SU-DHL-6 (cell line): ENCODE results near the gene ISCA1.

Experiments used
- H2AFZ ChIP-seq: fragments of 200-600 bp; sonication (generic); 2 replicates; pipeline ENCODE4 v1.6.1; 2014; ENCODE audit warnings: low read depth, mild to moderate bottlenecking, moderate library complexity, mixed read lengths, antibody characterized with exemption, low read length; ENCODE audit not compliant: severe bottlenecking
- H3F3A ChIP-seq: fragments of 200-600 bp; shearing (Covaris generic); 2 replicates; pipeline ENCODE4 v1.6.0; 2016; ENCODE audit warnings: antibody characterized with exemption, mild to moderate bottlenecking; ENCODE audit not compliant: insufficient read depth
- H3K27ac ChIP-seq: fragments of 200-600 bp; sonication (generic); 2 replicates; pipeline ENCODE4 v1.5.1; 2016; ENCODE audit warnings: low read depth, mild to moderate bottlenecking, low read length, moderate library complexity, mixed read lengths
- H3K27me3 ChIP-seq: fragments of 200-600 bp; sonication (generic), shearing (Covaris generic); 2 replicates; pipeline ENCODE4 v1.6.0; 2014; ENCODE audit warnings: mild to moderate bottlenecking, low read length
- H3K36me3 ChIP-seq: fragments of 200-600 bp; sonication (generic); 2 replicates; pipeline ENCODE4 v1.6.1; 2014; ENCODE audit warnings: mild to moderate bottlenecking, low read length, mixed read lengths
- H3K4me2 ChIP-seq: fragments of 300-600, 200-600 bp; shearing (Covaris generic), sonication (generic); 2 replicates; pipeline ENCODE4 v1.6.0; 2014; ENCODE audit warnings: low read length, low read depth, mild to moderate bottlenecking; ENCODE audit not compliant: poor library complexity, severe bottlenecking
- H3K4me3 ChIP-seq: fragments of 200-600 bp; sonication (generic); 2 replicates; pipeline ENCODE4 v1.5.1; 2014; ENCODE audit warnings: antibody characterized with exemption, low read length, mild to moderate bottlenecking, mixed read lengths; ENCODE audit not compliant: insufficient read depth, poor library complexity, severe bottlenecking
- H3K79me2 ChIP-seq: fragments of 200-600 bp; sonication (generic); 2 replicates; pipeline ENCODE4 v1.6.1; 2014; ENCODE audit warnings: mild to moderate bottlenecking, low read length, moderate library complexity; ENCODE audit not compliant: insufficient read depth
- H3K9ac ChIP-seq: fragments of 200-600 bp; sonication (generic); 2 replicates; pipeline ENCODE4 v1.7.0; 2014; ENCODE audit warnings: mild to moderate bottlenecking, low read length
- H3K9me2 ChIP-seq: fragments of 200-600 bp; sonication (generic); replicated peaks from 2 replicates; pipeline ENCODE4 v1.6.1; 2014; ENCODE audit warnings: low read length; ENCODE audit not compliant: insufficient read depth
- H3K9me3 ChIP-seq: fragments of 200-600 bp; sonication (generic); 2 replicates; pipeline ENCODE4 v1.6.1; 2014; ENCODE audit warnings: low read length, mixed read lengths; ENCODE audit not compliant: insufficient read depth
- H4K20me1 ChIP-seq: fragments of 200-600 bp; sonication (generic); 2 replicates; pipeline ENCODE4 v1.6.1; 2014; ENCODE audit warnings: low read depth, mild to moderate bottlenecking, antibody characterized with exemption, low read length, moderate library complexity, mixed read lengths
- CTCF ChIP-seq: fragments of 200-600 bp; sonication (generic); IDR thresholded peaks from one replicate; pipeline ENCODE4 v1.5.1; 2017; ENCODE audit warnings: antibody characterized with exemption, mild to moderate bottlenecking, low read length, moderate library complexity; ENCODE audit not compliant: insufficient read depth, poor library complexity, severe bottlenecking
- EZH2phosphoT487 ChIP-seq: fragments of 200-600 bp; sonication (generic), shearing (Covaris generic); conservative IDR thresholded peaks from 2 replicates; pipeline ENCODE4 v1.6.1; 2018; ENCODE audit warnings: mild to moderate bottlenecking, antibody characterized with exemption, low read length, moderate library complexity, mixed read lengths

Gene ISCA1

GRCh38 chr9:86328156-86328555 lies 45.8 kb upstream of the ISCA1 start:
- Histone ChIP-seq H3K4me3 (no peak overlapping the region), H3K9ac (no peak overlapping the region), H4K20me1 (no peaks in the 10 kb centered on the region), H3K9me2 (no peaks in the 10 kb centered on the region), H3K27ac (no peak overlapping the region), H3K36me3 (peaks cover 48% of the 10 kb centered on the region), H3K79me2 (no peaks in the 10 kb centered on the region), H3K4me2 (no peak overlapping the region), H3F3A (0 out of 2 replicates have a peak, but pooled peaks cover 5% of the 10 kb centered on the region), H3K27me3 (no peaks in the 10 kb centered on the region), H3K9me3 (no peaks in the 10 kb centered on the region), H2AFZ (no peak overlapping the region)
- TF ChIP-seq EZH2phosphoT487, result no peak

GRCh38 chr9:86326536-86326935 lies 44.2 kb upstream of the ISCA1 start:
- Histone ChIP-seq H3K9ac (no peak overlapping the region), H3K27ac (no peak overlapping the region), H3K36me3 (peaks cover 49% of the 10 kb centered on the region), H3K4me2 (no peak overlapping the region), H3K9me2 (no peaks in the 10 kb centered on the region), H3K4me3 (no peak overlapping the region), H3K27me3 (no peaks in the 10 kb centered on the region), H3K79me2 (no peaks in the 10 kb centered on the region), H3F3A (0 out of 2 replicates have a peak, but pooled peaks cover 5% of the 10 kb centered on the region), H3K9me3 (no peaks in the 10 kb centered on the region), H4K20me1 (no peaks in the 10 kb centered on the region), H2AFZ (no peak overlapping the region)
- TF ChIP-seq EZH2phosphoT487 (no peak), CTCF (no peak)

- H3K9me3 ChIP-seq, result no peaks in the 10 kb centered on the region
- peaks cover 53% of the 10 kb centered on the region for H3K36me3 ChIP-seq
- no peak overlapping the region for H2AFZ ChIP-seq
- TF ChIP-seq CTCF, result no peak
- TF ChIP-seq EZH2phosphoT487, result no peak
- no peak overlapping the region for H3K27ac ChIP-seq
- H3K4me3 ChIP-seq, result no peak overlapping the region
- no peak overlapping the region for H3K9ac ChIP-seq
- no peak overlapping the region for H3K4me2 ChIP-seq
- H3K9me2 ChIP-seq, result no peaks in the 10 kb centered on the region
- H4K20me1 ChIP-seq, result no peaks in the 10 kb centered on the region
- no peaks in the 10 kb centered on the region for H3K27me3 ChIP-seq
- H3K79me2 ChIP-seq, result no peaks in the 10 kb centered on the region
- 0 out of 2 replicates have a peak, but pooled peaks cover 5% of the 10 kb centered on the region for H3F3A ChIP-seq
These were observed 42.6 kb upstream of the ISCA1 start for GRCh38 chr9:86324901-86325300.

GRCh38 chr9:86324308-86324707 lies 42.0 kb upstream of the ISCA1 start:
- peaks cover 57% of the 10 kb centered on the region for H3K36me3 ChIP-seq
- no peak overlapping the region for H2AFZ ChIP-seq
- H3K9ac ChIP-seq, result no peak overlapping the region
- no peaks in the 10 kb centered on the region for H3K27me3 ChIP-seq
- H3K9me3 ChIP-seq, result no peaks in the 10 kb centered on the region
- TF ChIP-seq CTCF (no peak), EZH2phosphoT487 (no peak)
- no peak overlapping the region for H3K27ac ChIP-seq
- H3K4me3 ChIP-seq, result no peak overlapping the region
- no peaks in the 10 kb centered on the region for H4K20me1 ChIP-seq
- H3F3A ChIP-seq, result 0 out of 2 replicates have a peak, but pooled peaks cover 5% of the 10 kb centered on the region
- no peaks in the 10 kb centered on the region for H3K9me2 ChIP-seq
- H3K79me2 ChIP-seq, result no peaks in the 10 kb centered on the region
- H3K4me2 ChIP-seq, result no peak overlapping the region
